ENCODE results near the gene BCKDHA.

BCKDHA gene

GRCh38 chr19:41439441-41440222, 42.0 kb downstream of the BCKDHA start, which contains the start of gene DMAC2:
TSS of gene DMAC2 (minus strand) at chr19:41439912. CDS start at chr19:41439899, 13 bp downstream.
- no peaks in the 10 kb centered on the region for H3K9me2 ChIP-seq (ENCODE audit: low read depth, low read length)
- H2AFZ ChIP-seq (ENCODE audit: low read length), result no peak within 1 kb of the TSS
- no peaks in the 10 kb centered on the region for H3K9me3 ChIP-seq (ENCODE audit: low read length)
- TF ChIP-seq EZH2 (IDR thresholded peaks at IDR 0.05; ENCODE audit: borderline replicate concordance, low read length) (no peak), CTCF (IDR thresholded peaks at IDR 0.05; ENCODE audit: low read length) (peak; percentile 77)
- H3K79me2 ChIP-seq (ENCODE audit: insufficient read depth, low read length), result peaks cover 6% of the 10 kb centered on the region; the same call in 1 of the 2 replicates
- H3K4me2 ChIP-seq (ENCODE audit: low read length), result peak within 1 kb of the TSS; percentile 83
- peak within 1 kb of the TSS; percentile 69 for H3K9ac ChIP-seq (ENCODE audit: low read length)
- H3K4me3 ChIP-seq (ENCODE audit: low read depth, low read length, poor library complexity, severe bottlenecking), result peak within 1 kb of the TSS; percentile 69
- H3K36me3 ChIP-seq (ENCODE audit: insufficient read depth, low read length), result peaks cover 5% of the 10 kb centered on the region; the same call in 1 of the 2 replicates
- no peaks in the 10 kb centered on the region for H4K20me1 ChIP-seq (ENCODE audit: insufficient read depth, low read length)
- H3K27ac ChIP-seq (ENCODE audit: low read depth, low read length, poor library complexity, severe bottlenecking), result peak within 1 kb of the TSS; percentile 65
- no peaks in the 10 kb centered on the region for H3K27me3 ChIP-seq (ENCODE audit: insufficient read depth, low read length)
- H3K4me1 ChIP-seq (ENCODE audit: insufficient read depth, low read length, severe bottlenecking), result peaks cover 10% of the 10 kb centered on the region
- H3F3A ChIP-seq (ENCODE audit: insufficient read depth, low read length), result no peaks in the 10 kb centered on the region

GRCh38 chr19:41441321-41441945, 43.8 kb downstream of the BCKDHA start:
- Histone ChIP-seq H3F3A (ENCODE audit: insufficient read depth, low read length) (no peaks in the 10 kb centered on the region), H3K4me2 (ENCODE audit: low read length) (no peak overlapping the region), H3K9me2 (ENCODE audit: low read depth, low read length) (no peaks in the 10 kb centered on the region), H3K36me3 (ENCODE audit: insufficient read depth, low read length) (peaks cover 2% of the 10 kb centered on the region; the same call in 1 of the 2 replicates), H3K4me3 (ENCODE audit: low read depth, low read length, poor library complexity, severe bottlenecking) (no peak overlapping the region), H2AFZ (ENCODE audit: low read length) (no peak overlapping the region), H3K27me3 (ENCODE audit: insufficient read depth, low read length) (no peaks in the 10 kb centered on the region), H3K79me2 (ENCODE audit: insufficient read depth, low read length) (peaks cover 6% of the 10 kb centered on the region; the same call in 1 of the 2 replicates), H3K27ac (ENCODE audit: low read depth, low read length, poor library complexity, severe bottlenecking) (no peak overlapping the region), H3K9ac (ENCODE audit: low read length) (no peak overlapping the region), H4K20me1 (ENCODE audit: insufficient read depth, low read length) (no peaks in the 10 kb centered on the region), H3K9me3 (ENCODE audit: low read length) (no peaks in the 10 kb centered on the region), H3K4me1 (ENCODE audit: insufficient read depth, low read length, severe bottlenecking) (peaks cover 10% of the 10 kb centered on the region)
- TF ChIP-seq CTCF (IDR thresholded peaks at IDR 0.05; ENCODE audit: low read length) (no peak), EZH2 (IDR thresholded peaks at IDR 0.05; ENCODE audit: borderline replicate concordance, low read length) (no peak)

- TF ChIP-seq CTCF (IDR thresholded peaks at IDR 0.05; ENCODE audit: low read length), result no peak
- TF ChIP-seq EZH2 (IDR thresholded peaks at IDR 0.05; ENCODE audit: borderline replicate concordance, low read length), result no peak
- H2AFZ ChIP-seq (ENCODE audit: low read length), result no peak within 1 kb of the TSS
- H3K27ac ChIP-seq (ENCODE audit: low read depth, low read length, poor library complexity, severe bottlenecking), result no peak within 1 kb of the TSS
- no peaks in the 10 kb centered on the region for H3K9me2 ChIP-seq (ENCODE audit: low read depth, low read length)
- no peaks in the 10 kb centered on the region for H3K9me3 ChIP-seq (ENCODE audit: low read length)
- H3K4me3 ChIP-seq (ENCODE audit: low read depth, low read length, poor library complexity, severe bottlenecking), result no peak within 1 kb of the TSS
- H3F3A ChIP-seq (ENCODE audit: insufficient read depth, low read length), result no peaks in the 10 kb centered on the region
- no peaks in the 10 kb centered on the region for H4K20me1 ChIP-seq (ENCODE audit: insufficient read depth, low read length)
- H3K36me3 ChIP-seq (ENCODE audit: insufficient read depth, low read length), result no peaks in the 10 kb centered on the region
- no peak within 1 kb of the TSS for H3K9ac ChIP-seq (ENCODE audit: low read length)
- H3K4me2 ChIP-seq (ENCODE audit: low read length), result no peak within 1 kb of the TSS
- no peaks in the 10 kb centered on the region; the same call in 1 of the 2 replicates for H3K27me3 ChIP-seq (ENCODE audit: insufficient read depth, low read length)
- peaks cover 10% of the 10 kb centered on the region for H3K4me1 ChIP-seq (ENCODE audit: insufficient read depth, low read length, severe bottlenecking)
- H3K79me2 ChIP-seq (ENCODE audit: insufficient read depth, low read length), result peaks cover 6% of the 10 kb centered on the region; the same call in 1 of the 2 replicates
Measured at GRCh38 chr19:41442473-41443355, 45.1 kb downstream of the BCKDHA start, which contains the start of gene ERICH4. TSS of gene ERICH4 (plus strand) at chr19:41443156. CDS start at chr19:41443170, 14 bp downstream.
